ENCODE data around the gene GLUL.

DNA sequence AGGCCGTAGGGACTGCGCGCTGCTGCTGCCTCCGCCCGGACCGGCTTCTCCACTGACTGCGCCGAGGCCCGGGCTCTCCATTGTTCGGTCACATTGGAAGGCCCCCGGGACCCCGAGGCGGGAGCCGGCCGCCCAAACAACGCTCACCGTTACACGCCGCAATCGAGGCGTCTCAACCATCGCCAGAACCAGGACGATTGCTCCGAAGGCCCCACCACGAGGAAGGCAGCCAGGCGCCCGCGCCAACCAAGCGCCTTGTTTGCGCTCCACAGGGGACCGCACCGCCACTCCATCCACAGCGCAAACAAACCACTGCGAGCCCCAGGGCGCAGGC is 595 bp downstream of the GLUL start:
- TF ChIP-seq, protein P1, sequence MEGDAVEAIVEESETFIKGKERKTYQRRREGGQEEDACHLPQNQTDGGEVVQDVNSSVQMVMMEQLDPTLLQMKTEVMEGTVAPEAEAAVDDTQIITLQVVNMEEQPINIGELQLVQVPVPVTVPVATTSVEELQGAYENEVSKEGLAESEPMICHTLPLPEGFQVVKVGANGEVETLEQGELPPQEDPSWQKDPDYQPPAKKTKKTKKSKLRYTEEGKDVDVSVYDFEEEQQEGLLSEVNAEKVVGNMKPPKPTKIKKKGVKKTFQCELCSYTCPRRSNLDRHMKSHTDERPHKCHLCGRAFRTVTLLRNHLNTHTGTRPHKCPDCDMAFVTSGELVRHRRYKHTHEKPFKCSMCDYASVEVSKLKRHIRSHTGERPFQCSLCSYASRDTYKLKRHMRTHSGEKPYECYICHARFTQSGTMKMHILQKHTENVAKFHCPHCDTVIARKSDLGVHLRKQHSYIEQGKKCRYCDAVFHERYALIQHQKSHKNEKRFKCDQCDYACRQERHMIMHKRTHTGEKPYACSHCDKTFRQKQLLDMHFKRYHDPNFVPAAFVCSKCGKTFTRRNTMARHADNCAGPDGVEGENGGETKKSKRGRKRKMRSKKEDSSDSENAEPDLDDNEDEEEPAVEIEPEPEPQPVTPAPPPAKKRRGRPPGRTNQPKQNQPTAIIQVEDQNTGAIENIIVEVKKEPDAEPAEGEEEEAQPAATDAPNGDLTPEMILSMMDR (IDR thresholded peaks at IDR 0.05), result peak in 5 of 6 experiments; percentile 20 to 47 (median 35)
- no peak for TF ChIP-seq POLR2A (IDR thresholded peaks at IDR 0.05)
